CD14-positive monocyte (primary cell): ENCODE results near the gene AEN. TPM values are rescaled to one million over a fixed set of nuclear protein-coding genes. Genes with fewer than 3 reads are reported as not detected.

Experiments
- DNase-seq, 3 donors: peaks; one replicate each; pipeline ENCODE4 v3.0.0-alpha.2; 2011 to 2022
- H2AFZ ChIP-seq: 2 replicates; pipeline ENCODE4 v1.6.0; 2012; ENCODE audit warnings: mild to moderate bottlenecking, low read depth, low read length, inconsistent platforms; ENCODE audit not compliant: insufficient read depth, poor library complexity, severe bottlenecking
- H3K27ac ChIP-seq, 2 donors: 1 replicate in 1 of 2; 2 replicates in 1 of 2; pipeline ENCODE4 v1.5.1; 2012 to 2013; ENCODE audit warnings: low read length in 2 of 2, control low read depth in 1 of 2, inconsistent platforms in 1 of 2, low read depth in 1 of 2, mild to moderate bottlenecking in 1 of 2
- H3K27me3 ChIP-seq, 2 donors: one replicate each; pipeline versions ENCODE4 v1.6.0 to v1.6.1; 2011 to 2013; ENCODE audit warnings: low read length in 2 of 2; ENCODE audit not compliant: control insufficient read depth in 2 of 2, insufficient read depth in 2 of 2
- H3K36me3 ChIP-seq, 2 donors: replicated peaks in 1 of 2; 1 replicate in 1 of 2; 2 replicates in 1 of 2; pipeline versions ENCODE4 v1.5.1 to v1.6.1; 2012 to 2013; ENCODE audit warnings: low read length in 2 of 2, control low read depth in 1 of 2, inconsistent platforms in 1 of 2, mild to moderate bottlenecking in 1 of 2; ENCODE audit not compliant: insufficient read depth in 2 of 2, control insufficient read depth in 1 of 2
- H3K4me1 ChIP-seq, 2 donors: 1 replicate in 1 of 2; 2 replicates in 1 of 2; pipeline versions ENCODE4 v1.5.1 to v1.6.1; 2012 to 2013; ENCODE audit warnings: low read length in 2 of 2, control low read depth in 1 of 2, inconsistent platforms in 1 of 2, mild to moderate bottlenecking in 1 of 2, moderate library complexity in 1 of 2; ENCODE audit not compliant: insufficient read depth in 2 of 2, control insufficient read depth in 1 of 2
- H3K4me2 ChIP-seq: replicated peaks from 2 replicates; pipeline ENCODE3; 2012; ENCODE audit warnings: low read length, moderate library complexity, mild to moderate bottlenecking; ENCODE audit not compliant: poor library complexity, severe bottlenecking; ENCODE audit errors: extremely low read depth
- H3K4me3 ChIP-seq, 3 experiments: fragments of 200-600 bp in 1 of 3; sonication (generic) in 1 of 3; replicated peaks in 1 of 3; 1 replicate in 2 of 3; 2 replicates in 1 of 3; pipeline ENCODE4 v1.5.1; 2011 to 2013; ENCODE audit warnings: low read length in 3 of 3, mild to moderate bottlenecking in 3 of 3, control low read depth in 2 of 3, low read depth in 2 of 3, inconsistent platforms in 1 of 3, moderate library complexity in 1 of 3
- H3K79me2 ChIP-seq: 2 replicates; pipeline ENCODE4 v1.6.0; 2012; ENCODE audit warnings: mild to moderate bottlenecking, control low read depth, inconsistent platforms, low read length, moderate library complexity; ENCODE audit not compliant: insufficient read depth
- H3K9ac ChIP-seq: 2 replicates; pipeline ENCODE4 v1.6.0; 2017; ENCODE audit warnings: low read length, mild to moderate bottlenecking; ENCODE audit not compliant: insufficient read depth, poor library complexity, severe bottlenecking
- H3K9me3 ChIP-seq, 2 donors: replicated peaks in 1 of 2; 1 replicate in 1 of 2; 2 replicates in 1 of 2; pipeline versions ENCODE4 v1.5.1 to v1.6.1; 2012 to 2013; ENCODE audit warnings: low read length in 2 of 2, control low read depth in 1 of 2; ENCODE audit not compliant: control insufficient read depth in 1 of 2, insufficient read depth in 1 of 2
- H4K20me1 ChIP-seq: 2 replicates; pipeline ENCODE4 v1.6.0; 2012; ENCODE audit warnings: mild to moderate bottlenecking, low read length, control low read depth, moderate library complexity; ENCODE audit not compliant: insufficient read depth
- H3K27ac Mint-ChIP-seq, 7 donors: one replicate each; pipeline ENCODE4 v1.8.0; 2020; ENCODE audit warnings: mild to moderate bottlenecking in 7 of 7, mixed read lengths in 7 of 7, moderate library complexity in 6 of 7, inconsistent platforms in 2 of 7
- H3K27me3 Mint-ChIP-seq, 3 donors: one replicate each; pipeline ENCODE4 v1.8.0; 2021 to 2022; ENCODE audit warnings: low read depth in 3 of 3, mild to moderate bottlenecking in 3 of 3, mixed read lengths in 3 of 3, moderate library complexity in 3 of 3, inconsistent platforms in 1 of 3
- H3K36me3 Mint-ChIP-seq, 2 donors: one replicate each; pipeline ENCODE4 v1.8.0; 2020; ENCODE audit warnings: mixed read lengths in 2 of 2, inconsistent platforms in 1 of 2, mild to moderate bottlenecking in 1 of 2
- H3K4me1 Mint-ChIP-seq: one replicate; pipeline ENCODE4 v1.8.0; 2020; ENCODE audit warnings: mild to moderate bottlenecking, mixed read lengths
- H3K4me3 Mint-ChIP-seq, 2 donors: one replicate each; pipeline ENCODE4 v1.8.0; 2020; ENCODE audit warnings: mild to moderate bottlenecking in 2 of 2, mixed read lengths in 2 of 2, moderate library complexity in 1 of 2
- H3K9me3 Mint-ChIP-seq, 7 donors: one replicate each; pipeline ENCODE4 v1.8.0; 2020 to 2022; ENCODE audit warnings: mixed read lengths in 7 of 7, mild to moderate bottlenecking in 6 of 7, moderate library complexity in 6 of 7, inconsistent platforms in 2 of 7
- CTCF ChIP-seq: fragments of 200-600 bp; IDR thresholded peaks from one replicate; pipeline ENCODE4 v1.8.0; 2022; ENCODE audit warnings: antibody characterized with exemption, mild to moderate bottlenecking
- WGBS: methylation state at CpG from one replicate; pipeline ENCODE4 v1.1.5; 2013; ENCODE audit warnings: missing lambda C conversion rate; ENCODE audit not compliant: insufficient coverage; 5-methylcytosine and 5-hydroxymethylcytosine counted together
- intact Hi-C, 2 donors: fragments of 100-400 bp; cut with micrococcal nuclease; formaldehyde crosslinking; loops; one replicate each; pipeline versions ENCODE4 v1.15.0 to v1.15.1; 2023
- polyA plus RNA-seq, 3 donors: library from polyadenylated mRNA; depleted of rRNA in 1 of 3; unstranded in 2 of 3; stranded (reverse) in 1 of 3; fragments of 300-500 nt in 2 of 3; fragments of >200 nt in 1 of 3; fragmentation: Illumina TruSeq in 2 of 3; gene quantifications; 1 replicate in 2 of 3; 2 replicates in 1 of 3; pipeline ENCODE4 v1.2.3, GENCODE V29; 2012 to 2021

Gene AEN
- polyA plus RNA-seq, 3 donors, result 4.6 to 10.7 (median 6.3) TPM

- no peaks in the 10 kb centered on the region for H3K9me3 Mint-ChIP-seq
- H3K4me1 ChIP-seq, result peaks cover 31 to 37% of the 10 kb centered on the region in 2 donors
- WGBS, result 97% methylated on average over 13 of the region's 23 CpGs
- intact Hi-C loops, result no loop called here
- peaks cover 4% of the 10 kb centered on the region for H4K20me1 ChIP-seq
- H3K4me1 Mint-ChIP-seq, result peaks cover 47% of the 10 kb centered on the region
- no peak overlapping the region for H3K4me3 Mint-ChIP-seq
- no peak overlapping the region for H3K4me3 ChIP-seq
- H3K9ac ChIP-seq, result no peak overlapping the region
- no peak for TF ChIP-seq CTCF
- H3K27me3 Mint-ChIP-seq, result no peaks in the 10 kb centered on the region
- H3K36me3 ChIP-seq, result peaks cover 28 to 48% of the 10 kb centered on the region in 2 donors
- peaks cover 37 to 39% of the 10 kb centered on the region in 2 donors for H3K36me3 Mint-ChIP-seq
- peak overlapping the region in 2 of 7 donors; percentile 15 to 25 for H3K27ac Mint-ChIP-seq
- no peaks in the 10 kb centered on the region for H3K27me3 ChIP-seq
- DNase-seq, result no peak
- H3K27ac ChIP-seq, result peak overlapping the region in 1 of 2 donors; percentile 6
- no peaks in the 10 kb centered on the region for H3K9me3 ChIP-seq
- H3K79me2 ChIP-seq, result peaks cover 59% of the 10 kb centered on the region
- no peak overlapping the region for H2AFZ ChIP-seq
- H3K4me2 ChIP-seq, result no peak overlapping the region
These were observed 5.0 kb downstream of the AEN start for GRCh38 chr15:88625943-88626741.

GRCh38 chr15:88627463-88627862 is 6.3 kb downstream of the AEN start:
- H3K4me2 ChIP-seq, result no peak overlapping the region

More at GRCh38 chr15:88627463-88627862, 6.3 kb downstream of the AEN start:
- Histone ChIP-seq H3K4me1 (peaks cover 22 to 33% of the 10 kb centered on the region in 2 donors), H4K20me1 (peaks cover 4% of the 10 kb centered on the region), H3K79me2 (peaks cover 47% of the 10 kb centered on the region), H2AFZ (no peak overlapping the region), H3K4me3 (no peak overlapping the region), H3K9me3 (no peaks in the 10 kb centered on the region), H3K36me3 (peaks cover 32 to 56% of the 10 kb centered on the region in 2 donors), H3K27ac (no peak overlapping the region), H3K9ac (no peak overlapping the region), H3K27me3 (no peaks in the 10 kb centered on the region)
- Mint-ChIP-seq H3K27me3 (no peaks in the 10 kb centered on the region), H3K9me3 (peaks cover 0 to 2% (median 0%) of the 10 kb centered on the region in 7 donors), H3K4me1 (peaks cover 47% of the 10 kb centered on the region), H3K4me3 (no peak overlapping the region), H3K27ac (peak overlapping the region in 1 of 7 donors; percentile 16), H3K36me3 (peaks cover 48% of the 10 kb centered on the region in 2 donors)
- intact Hi-C loops, result no loop called here
- no peak for TF ChIP-seq CTCF
- no peak for DNase-seq
- WGBS, result 100% methylated on average over 1 of the region's 1 CpG
